ENCODE measurements around the gene KANSL3.

The KANSL3 gene

GRCh38 chr2:96638144-96639121, at the start of gene KANSL3:
KANSL3 (minus strand) TSS chr2:96638312; CDS start chr2:96637135, 1,177 bp downstream.
- TF ChIP-seq PPARA (CRISPR knock-in tag; IDR thresholded peaks at IDR 0.05; ENCODE audit: borderline replicate concordance) (no peak), RARB (CRISPR knock-in tag; IDR thresholded peaks at IDR 0.05) (0 out of 2 replicates have a peak, but pooled peaks have one; percentile 57), CREB5 (CRISPR knock-in tag; IDR thresholded peaks at IDR 0.05; ENCODE audit: low read depth) (no peak), GLIS3 (CRISPR knock-in tag; IDR thresholded peaks at IDR 0.05) (no peak), CSDC2 (CRISPR knock-in tag; IDR thresholded peaks at IDR 0.05) (no peak; the same call in 1 of the 2 replicates), ARNTL (CRISPR knock-in tag; IDR thresholded peaks at IDR 0.05; ENCODE audit: borderline replicate concordance, low read depth) (no peak), ZFP3 (CRISPR knock-in tag; IDR thresholded peaks at IDR 0.05) (peak; percentile 75; the same call in 1 of the 2 replicates), TSHZ2 (CRISPR knock-in tag; IDR thresholded peaks at IDR 0.05) (peak; percentile 79; the same call in 1 of the 2 replicates), BACH2 (CRISPR knock-in tag; IDR thresholded peaks at IDR 0.05; ENCODE audit: borderline replicate concordance) (no peak), ZC3H10 (CRISPR knock-in tag; IDR thresholded peaks at IDR 0.05) (no peak), PATZ1 (CRISPR knock-in tag; IDR thresholded peaks at IDR 0.05; ENCODE audit: borderline replicate concordance) (0 out of 2 replicates have a peak, but pooled peaks have one; percentile 19), ISL1 (CRISPR knock-in tag; IDR thresholded peaks at IDR 0.05) (no peak), ZFP30 (CRISPR knock-in tag; IDR thresholded peaks at IDR 0.05) (no peak)
- ATAC-seq = peak; percentile 76

- TF ChIP-seq ARNTL (CRISPR knock-in tag; IDR thresholded peaks at IDR 0.05; ENCODE audit: borderline replicate concordance, low read depth) (no peak), CREB5 (CRISPR knock-in tag; IDR thresholded peaks at IDR 0.05; ENCODE audit: low read depth) (no peak), ZFP3 (CRISPR knock-in tag; IDR thresholded peaks at IDR 0.05) (no peak), OSR1 (CRISPR knock-in tag; IDR thresholded peaks at IDR 0.05) (no peak), CSRNP3 (CRISPR knock-in tag; IDR thresholded peaks at IDR 0.05) (no peak), SNAI2 (CRISPR knock-in tag; IDR thresholded peaks at IDR 0.05) (no peak), ISL1 (CRISPR knock-in tag; IDR thresholded peaks at IDR 0.05) (no peak), ZNF8 (CRISPR knock-in tag; IDR thresholded peaks at IDR 0.05) (no peak), CSDC2 (CRISPR knock-in tag; IDR thresholded peaks at IDR 0.05) (no peak), GLIS3 (CRISPR knock-in tag; IDR thresholded peaks at IDR 0.05) (no peak), POU6F1 (CRISPR knock-in tag; IDR thresholded peaks at IDR 0.05; ENCODE audit: borderline replicate concordance, low read depth) (no peak)
- ATAC-seq = no peak
Measured at GRCh38 chr2:96687266-96687665, 49.2 kb upstream of the KANSL3 start.
